ENCODE measurements around the gene TRIM71. TPM values are rescaled to one million over a fixed set of nuclear protein-coding genes. Genes with fewer than 3 reads are reported as not detected.

The TRIM71 gene
- total and polyA plus RNA-seq, 2 of the 13 experiments (the other 11 are each of a cell fraction or from before 2014, with no cell fraction given): 21.7 to 76.9 TPM

- no peak for TF ChIP-seq ZNF331 (CRISPR knock-in tag; IDR thresholded peaks at IDR 0.05)
- no peak for TF ChIP-seq ZSCAN29 (CRISPR knock-in tag; conservative IDR thresholded peaks at IDR 0.05)
- no peak for TF ChIP-seq IRX3 (CRISPR knock-in tag; IDR thresholded peaks at IDR 0.05; ENCODE audit: borderline replicate concordance, low read depth)
- TF ChIP-seq ZNF569 (CRISPR knock-in tag; IDR thresholded peaks at IDR 0.05; ENCODE audit: borderline replicate concordance): no peak
- no peak for TF ChIP-seq NRL (CRISPR knock-in tag; IDR thresholded peaks at IDR 0.05; ENCODE audit: borderline replicate concordance)
- TF ChIP-seq ZBED4 (CRISPR knock-in tag; IDR thresholded peaks at IDR 0.05; ENCODE audit: borderline replicate concordance): no peak
- no peak for TF ChIP-seq MAX (IDR thresholded peaks at IDR 0.05)
- no peak for TF ChIP-seq ZMAT3 (CRISPR knock-in tag; conservative IDR thresholded peaks at IDR 0.05)
- TF ChIP-seq TBX2 (CRISPR knock-in tag; IDR thresholded peaks at IDR 0.05; ENCODE audit: borderline replicate concordance): peak; percentile 6; the same call in 1 of the 2 replicates
- TF ChIP-seq ZHX2 (IDR thresholded peaks at IDR 0.05; ENCODE audit: low read depth): no peak
- TF ChIP-seq ZHX2 (CRISPR knock-in tag; IDR thresholded peaks at IDR 0.05; ENCODE audit: borderline replicate concordance): no peak
- TF ChIP-seq TERF1 (CRISPR knock-in tag; IDR thresholded peaks at IDR 0.05): no peak
- TF ChIP-seq TBX3 (IDR thresholded peaks at IDR 0.05; ENCODE audit: borderline replicate concordance): no peak
- TF ChIP-seq ZNF451 (CRISPR knock-in tag; IDR thresholded peaks at IDR 0.05): no peak
- TF ChIP-seq ZNF225 (CRISPR knock-in tag; IDR thresholded peaks at IDR 0.05): no peak
- no peak for TF ChIP-seq RELA (CRISPR knock-in tag; IDR thresholded peaks at IDR 0.05)
- peak; percentile 60; the same call in 1 of the 2 replicates for TF ChIP-seq ZNF263 (CRISPR knock-in tag; IDR thresholded peaks at IDR 0.05)
- TF ChIP-seq ZMYM2 (CRISPR knock-in tag; IDR thresholded peaks at IDR 0.05): no peak
- no peak for TF ChIP-seq ZNF143 (CRISPR knock-in tag; IDR thresholded peaks at IDR 0.05)
Observed at GRCh38 chr3:32946973-32947788, 129.4 kb downstream of the TRIM71 start (continued).

Measured in HepG2 (cell line).